NCI-H82 (cell line): Measurements from ENCODE around the gene WDR6.

ENCODE experiments used
- DNase-seq: peaks from one replicate; lab custom pipeline; 2025; lab: John Stamatoyannopoulos, UW

WDR6 gene

DNA sequence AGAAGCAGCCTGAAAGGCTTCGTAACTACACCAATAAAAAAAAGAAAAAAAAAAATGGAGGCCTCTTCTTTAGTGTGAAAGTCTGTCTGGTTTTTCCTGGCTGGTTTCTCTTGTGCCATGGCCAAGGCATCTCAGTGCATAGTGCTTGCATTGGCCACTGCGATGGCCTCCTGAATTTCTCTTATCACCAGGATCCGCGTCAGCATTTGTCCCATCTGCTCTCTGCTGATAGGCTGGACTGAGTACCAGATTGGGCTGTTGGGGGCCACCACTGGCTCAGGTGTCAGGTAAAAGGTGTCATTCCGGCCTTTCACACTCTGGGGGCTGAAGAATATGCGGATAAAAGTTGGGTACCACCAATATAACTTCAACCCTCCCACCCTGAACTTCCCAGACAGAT lies 23.1 kb downstream of the WDR6 start:
- no peak for DNase-seq

DNA sequence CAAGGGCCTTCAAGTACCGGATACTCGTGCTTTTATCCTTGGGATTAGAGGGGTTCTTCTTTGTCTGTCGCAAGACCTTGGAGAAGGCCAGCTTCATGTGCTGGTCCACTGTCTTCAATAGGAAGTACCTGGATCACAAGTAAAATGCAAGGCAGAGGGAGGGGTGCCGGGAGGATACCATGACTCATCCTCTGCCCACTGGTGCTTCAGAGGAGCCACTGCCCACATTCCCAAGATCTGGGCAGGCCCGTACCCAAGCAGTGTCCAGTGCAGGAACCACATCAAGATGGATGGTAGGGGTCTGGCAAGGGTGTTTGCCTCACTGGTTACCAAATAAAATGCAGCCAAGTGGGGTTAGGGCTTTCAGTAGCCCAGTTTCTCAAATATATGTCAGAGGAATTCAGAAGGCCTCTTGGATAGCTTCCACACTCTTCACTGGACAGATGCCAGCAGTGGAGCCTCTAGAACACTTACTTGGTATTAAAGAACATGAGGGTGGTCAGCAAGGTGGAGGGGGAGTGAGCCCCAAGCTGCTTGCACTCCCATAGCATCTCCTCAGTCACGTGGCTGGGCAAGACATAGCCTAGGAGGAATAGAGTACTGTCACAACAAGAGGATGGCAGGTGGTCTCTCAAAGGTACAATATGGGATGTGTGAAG lies 25.6 kb downstream of the WDR6 start:
- no peak for DNase-seq

DNA sequence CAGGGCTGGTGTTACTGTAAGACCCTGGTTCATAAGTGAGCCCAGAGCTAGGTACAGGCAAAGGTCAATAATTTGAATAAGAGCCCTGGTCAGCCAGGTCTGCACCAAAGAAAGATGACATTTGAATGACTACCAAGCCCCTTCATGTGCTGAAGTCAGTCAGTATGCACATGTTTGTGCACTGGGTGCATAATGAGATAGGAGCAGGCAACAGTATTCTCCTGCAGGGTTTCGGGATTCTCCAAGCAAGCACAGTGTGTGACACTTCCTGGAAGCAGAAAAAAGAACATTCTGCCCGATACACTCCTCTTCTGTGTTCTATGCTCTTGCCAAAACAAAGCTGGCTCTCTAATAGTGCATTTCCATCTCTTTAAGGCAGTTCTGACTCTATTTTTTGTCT lies 27.5 kb downstream of the WDR6 start:
- DNase-seq, result no peak

DNA sequence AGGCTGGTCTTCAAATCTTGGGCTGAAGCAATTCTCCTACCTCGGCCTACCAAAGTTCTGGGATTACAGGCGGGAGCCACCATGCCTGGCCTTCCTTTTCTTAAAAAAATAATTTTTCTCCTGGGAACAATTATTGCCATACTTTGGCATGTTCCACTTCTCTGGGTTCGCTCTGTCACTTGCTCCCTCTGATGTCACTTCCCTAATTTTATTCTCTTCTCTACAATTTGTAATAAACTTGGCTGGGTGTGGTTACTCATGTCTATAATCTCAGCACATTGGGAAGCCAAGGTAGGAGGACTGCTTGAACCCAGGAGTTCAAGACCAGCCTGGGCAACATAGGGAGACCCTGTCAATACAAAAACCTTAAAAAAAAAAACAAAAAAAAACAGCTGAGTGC lies 28.1 kb downstream of the WDR6 start:
- no peak for DNase-seq

DNA sequence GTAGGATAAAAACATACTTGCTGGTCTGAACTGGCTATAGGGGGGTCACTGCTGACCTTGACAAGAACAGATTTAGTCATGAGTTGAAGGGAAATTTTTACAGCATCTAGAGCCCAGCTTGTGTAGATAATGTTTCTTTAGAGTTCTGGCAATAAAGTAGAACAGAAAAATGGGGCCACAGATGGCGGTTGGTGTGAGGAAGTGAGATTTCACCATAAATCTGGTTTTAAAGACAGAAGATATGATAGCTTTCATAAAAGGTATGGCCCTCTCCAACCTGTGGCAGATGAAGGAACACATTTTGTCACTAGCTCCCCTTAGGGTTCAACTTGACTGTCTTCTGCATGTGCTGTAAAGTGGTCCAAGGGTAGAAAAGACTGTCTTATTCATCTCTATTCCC lies 46.4 kb downstream of the WDR6 start:
- DNase-seq, result no peak

DNA sequence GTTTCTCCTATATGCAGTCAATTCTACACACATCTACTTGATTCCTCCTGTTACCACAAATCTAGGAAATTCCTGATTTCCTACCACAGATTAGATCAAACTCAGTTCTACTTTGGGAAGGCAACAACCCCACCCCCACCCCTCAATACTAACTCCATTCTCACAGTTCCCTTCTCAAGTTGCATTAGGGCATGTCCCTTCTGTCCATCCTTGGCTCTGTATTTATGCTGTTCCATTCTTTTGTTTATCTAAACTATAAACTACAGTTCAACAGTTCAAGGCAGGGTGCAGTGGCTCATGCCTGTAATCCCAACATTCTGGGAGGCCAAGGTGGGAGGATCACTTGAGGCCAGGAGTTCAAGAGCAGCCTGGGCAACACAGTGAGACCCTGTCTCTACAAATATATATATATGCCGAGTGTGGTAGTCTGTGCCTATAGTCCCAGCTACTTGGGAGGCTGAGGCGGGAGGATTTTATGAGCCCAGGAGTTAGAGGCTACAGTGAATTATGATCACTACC lies 47.2 kb downstream of the WDR6 start:
- no peak for DNase-seq

DNA sequence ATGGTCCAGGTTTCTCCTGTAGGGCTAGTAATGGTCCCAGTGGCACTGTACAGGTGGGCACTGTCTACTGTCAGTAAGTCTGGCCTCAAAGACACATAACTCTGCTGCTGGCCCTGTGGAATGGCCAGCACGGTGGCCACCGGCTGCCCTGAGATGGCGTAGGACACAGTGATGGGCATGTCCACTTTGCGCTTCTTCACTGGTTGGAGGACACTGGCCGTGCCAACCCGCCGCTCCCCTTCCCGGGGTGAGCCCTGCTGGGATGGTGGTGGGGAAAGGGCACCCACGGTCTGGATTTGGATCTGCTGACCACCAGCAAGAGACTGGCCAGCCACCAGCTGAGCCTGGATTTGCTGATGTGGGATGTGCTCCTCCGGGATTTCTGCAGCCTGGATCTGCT lies 50.1 kb downstream of the WDR6 start:
- no peak for DNase-seq

DNA sequence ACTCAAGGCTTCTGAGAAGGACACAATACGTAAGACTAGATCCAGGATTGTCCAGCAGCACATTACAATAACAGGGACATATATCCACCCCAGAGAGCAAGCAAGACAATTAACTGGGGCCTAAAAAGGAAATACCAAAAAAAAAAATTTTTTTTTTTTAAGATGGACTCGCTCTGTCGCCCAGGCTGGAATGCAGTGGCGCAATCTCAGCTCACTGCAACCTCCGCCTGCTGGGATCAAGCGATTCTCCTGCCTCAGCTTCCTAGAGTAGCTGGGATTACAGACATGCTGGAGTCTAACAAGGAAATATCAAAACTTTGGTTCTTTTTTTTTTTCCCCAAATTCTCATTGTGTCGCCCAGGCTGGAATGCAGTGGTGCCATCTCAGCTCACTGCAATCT lies 50.8 kb downstream of the WDR6 start:
- no peak for DNase-seq
